AG09309 (cell line): ENCODE measurements around the gene CEMIP.

ENCODE experiments used
- DNase-seq: peaks from one replicate; pipeline ENCODE4 v3.0.0-alpha.2; 2010; ENCODE audit warnings: low read depth
- H3K4me3 ChIP-seq: 2 replicates; pipeline ENCODE4 v1.5.1; 2011; ENCODE audit warnings: mild to moderate bottlenecking, low read depth, low read length, moderate library complexity; ENCODE audit not compliant: control insufficient read depth
- CTCF ChIP-seq: IDR thresholded peaks from 2 replicates; pipeline ENCODE4 v1.5.1; 2011; ENCODE audit warnings: mild to moderate bottlenecking, low read depth, low read length, inconsistent platforms; ENCODE audit not compliant: insufficient read depth, control insufficient read depth; ENCODE audit errors: missing control alignments

The CEMIP gene

GRCh38 chr15:80873366-80873952, 94.3 kb downstream of the CEMIP start:
- no peak for TF ChIP-seq CTCF
- H3K4me3 ChIP-seq, result no peak overlapping the region
- DNase-seq, result no peak

GRCh38 chr15:80875568-80876347, 96.6 kb downstream of the CEMIP start:
- no peak overlapping the region for H3K4me3 ChIP-seq
- DNase-seq, result no peak
- no peak for TF ChIP-seq CTCF

GRCh38 chr15:80876348-80876674, 97.1 kb downstream of the CEMIP start:
- DNase-seq, result no peak
- no peak overlapping the region for H3K4me3 ChIP-seq
- TF ChIP-seq CTCF, result no peak

GRCh38 chr15:80878242-80878866, 99.2 kb downstream of the CEMIP start:
- TF ChIP-seq CTCF, result no peak
- H3K4me3 ChIP-seq, result no peak overlapping the region
- DNase-seq, result no peak

GRCh38 chr15:80878867-80879250, 99.7 kb downstream of the CEMIP start:
- no peak for DNase-seq
- TF ChIP-seq CTCF, result no peak
- no peak overlapping the region for H3K4me3 ChIP-seq

GRCh38 chr15:80880086-80880485, 100.9 kb downstream of the CEMIP start:
- no peak for DNase-seq
- no peak overlapping the region for H3K4me3 ChIP-seq
- TF ChIP-seq CTCF, result no peak
